HG03135 (cell line): ENCODE results near the gene SPIN2B.
A peak's percentile ranks its signal among the peaks of the same experiment; 100 is the strongest.
"Not testable (repeated sequence)": the region's sequence is repeated elsewhere in the genome, so short reads cannot be mapped to it uniquely, and the experiment has no call there.

Experiments
- ATAC-seq: cut with Tn5 transposase; IDR thresholded peaks from one replicate; pipeline ENCODE4 v1.9.1; 2021; ENCODE audit warnings: mild to moderate bottlenecking, moderate library complexity; ENCODE audit not compliant: unreplicated experiment

Gene SPIN2B

DNA sequence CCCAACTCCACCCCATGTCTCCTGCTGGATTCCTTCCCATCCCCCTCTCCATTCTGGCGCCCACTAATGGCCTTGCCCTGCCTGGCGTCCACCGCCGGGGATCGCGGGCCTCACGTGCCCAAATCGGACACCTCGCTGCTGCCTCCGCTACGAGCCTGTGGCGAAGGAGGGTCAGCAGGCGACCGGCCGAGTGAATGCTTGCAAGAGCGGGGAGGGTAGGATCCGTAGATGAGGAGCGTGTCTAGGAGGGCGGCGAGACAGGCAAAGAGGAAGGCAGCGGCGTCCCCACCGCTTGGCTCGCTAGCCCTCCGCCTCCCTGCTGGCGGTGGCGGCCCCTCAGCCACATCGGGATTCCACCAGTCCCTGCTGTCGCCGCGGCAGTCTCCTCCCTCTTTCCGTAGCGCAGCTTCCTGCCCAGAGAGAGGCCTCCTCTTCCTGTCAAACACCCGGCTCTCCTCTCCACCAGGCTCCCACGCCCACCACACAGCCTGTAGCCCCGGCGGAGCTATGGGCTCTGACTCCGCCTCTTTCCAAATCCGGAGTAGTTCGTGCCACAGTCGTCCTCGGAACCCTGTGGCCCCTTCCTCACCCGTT, at the start of gene SPIN2B:
SPIN2B (minus strand) TSS at position 387 of the 594 bp plus-strand sequence.
- peak; percentile 98 for ATAC-seq

GRCh38 chrX:57156397-57157049, 35.2 kb upstream of the SPIN2B start:
- no peak for ATAC-seq

GRCh38 chrX:57155171-57155570, 33.8 kb upstream of the SPIN2B start:
- ATAC-seq = no peak

- not testable (repeated sequence) for ATAC-seq
These were observed 30.9 kb upstream of the SPIN2B start for GRCh38 chrX:57152222-57152621.

GRCh38 chrX:57138674-57139073, 17.3 kb upstream of the SPIN2B start:
- no peak for ATAC-seq

DNA sequence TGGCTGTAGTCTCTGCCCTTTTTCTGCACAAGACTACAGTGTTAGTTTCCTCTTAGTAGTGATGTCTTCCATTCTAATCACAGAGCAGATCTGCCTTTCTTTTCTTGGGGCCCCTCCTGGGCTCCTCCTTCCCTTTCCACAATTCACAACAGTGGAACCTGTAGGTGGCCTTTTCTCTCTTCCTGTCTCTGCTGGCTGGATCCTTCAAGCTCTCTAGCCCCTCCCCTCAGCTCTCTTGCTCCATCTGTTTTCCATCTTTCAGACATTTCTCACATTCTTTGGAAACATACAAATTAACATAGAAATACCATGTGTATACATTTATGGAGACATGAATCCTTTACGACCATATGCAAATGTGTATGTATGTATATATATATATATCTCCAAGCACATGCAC, 16.2 kb upstream of the SPIN2B start:
- no peak for ATAC-seq

DNA sequence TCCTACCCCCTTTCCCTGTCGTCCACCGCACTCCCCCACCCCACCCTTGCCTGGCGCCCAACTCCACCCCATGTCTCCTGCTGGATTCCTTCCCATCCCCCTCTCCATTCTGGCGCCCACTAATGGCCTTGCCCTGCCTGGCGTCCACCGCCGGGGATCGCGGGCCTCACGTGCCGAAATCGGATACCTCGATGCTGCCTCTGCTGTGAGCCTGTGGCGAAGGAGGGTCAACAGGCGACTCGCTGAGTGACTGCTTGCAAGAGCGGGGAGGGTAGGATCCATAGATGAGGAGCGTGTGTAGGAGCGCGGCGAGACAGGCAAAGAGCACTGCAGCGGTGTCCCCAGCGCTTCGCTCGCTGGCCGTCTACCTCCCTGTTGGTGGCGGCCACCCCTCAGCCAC, 15.7 kb upstream of the SPIN2B start, which contains the start of gene SPIN2A:
SPIN2A (minus strand) TSS at position 325 of the 400 bp plus-strand sequence. CDS start 800 bp downstream, outside the sequence.
- ATAC-seq = not testable (repeated sequence)

- ATAC-seq = not testable (repeated sequence)
These were observed 15.2 kb upstream of the SPIN2B start for GRCh38 chrX:57136589-57136988.

GRCh38 chrX:57135287-57135686, 13.9 kb upstream of the SPIN2B start:
- ATAC-seq = no peak

DNA sequence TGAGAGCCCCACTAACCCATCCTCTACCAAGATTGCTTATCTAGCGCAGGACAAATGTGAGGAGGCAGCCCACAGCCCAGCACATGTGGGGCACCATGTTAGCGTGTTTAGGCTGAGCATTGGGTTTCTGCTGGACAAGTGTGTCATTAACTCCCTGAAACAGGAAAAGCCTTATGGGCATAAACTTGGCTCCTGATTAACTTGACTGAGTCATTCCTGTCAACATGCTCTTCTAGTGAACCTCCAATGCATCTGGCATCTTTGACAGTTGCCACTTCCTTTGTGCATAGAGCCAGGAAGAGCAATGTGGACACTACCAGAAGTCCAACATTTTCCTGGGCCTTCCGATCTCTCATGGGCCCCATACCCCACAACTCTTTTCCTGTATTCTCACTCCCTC, 13.4 kb upstream of the SPIN2B start:
- no peak for ATAC-seq

DNA sequence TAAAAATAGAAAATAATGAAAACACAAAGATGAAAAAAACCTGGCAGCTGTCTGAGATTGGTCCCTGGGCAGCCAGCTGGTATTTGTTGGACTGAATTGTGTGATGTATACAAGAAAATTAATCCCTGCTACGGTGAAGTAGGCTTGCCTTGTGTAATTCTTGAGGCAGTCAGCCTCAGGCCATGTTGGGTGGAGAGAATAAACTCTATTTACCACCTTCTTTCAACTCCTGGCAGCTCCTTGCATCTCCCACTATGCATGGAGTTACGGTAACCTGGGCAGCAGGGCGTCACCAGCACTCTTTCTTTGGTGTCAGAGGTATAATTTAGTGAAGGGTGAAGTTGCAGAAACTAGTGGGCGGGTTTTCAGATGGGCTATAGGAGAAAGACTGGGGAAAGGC, 12.4 kb upstream of the SPIN2B start:
- ATAC-seq = no peak

DNA sequence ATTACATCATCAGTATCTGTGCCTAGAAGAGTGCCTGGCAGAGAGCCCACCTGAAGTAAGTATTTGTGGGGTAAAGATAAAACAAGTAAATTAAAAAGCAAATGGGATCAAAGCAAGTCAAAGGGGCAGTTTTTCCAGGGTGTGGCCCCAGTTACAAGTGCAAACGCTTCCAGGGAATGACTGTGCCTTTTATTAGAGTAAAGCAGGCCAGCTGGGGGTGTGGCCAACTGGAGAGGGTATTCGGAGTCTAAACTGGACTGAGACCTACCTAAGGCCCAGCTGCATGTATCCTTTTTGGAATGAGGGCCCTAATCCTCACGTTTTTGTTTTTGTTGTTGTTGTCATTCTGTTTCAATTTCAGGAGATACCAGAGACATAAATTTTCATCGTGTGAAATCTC, 11.9 kb upstream of the SPIN2B start:
- ATAC-seq = not testable (repeated sequence)

DNA sequence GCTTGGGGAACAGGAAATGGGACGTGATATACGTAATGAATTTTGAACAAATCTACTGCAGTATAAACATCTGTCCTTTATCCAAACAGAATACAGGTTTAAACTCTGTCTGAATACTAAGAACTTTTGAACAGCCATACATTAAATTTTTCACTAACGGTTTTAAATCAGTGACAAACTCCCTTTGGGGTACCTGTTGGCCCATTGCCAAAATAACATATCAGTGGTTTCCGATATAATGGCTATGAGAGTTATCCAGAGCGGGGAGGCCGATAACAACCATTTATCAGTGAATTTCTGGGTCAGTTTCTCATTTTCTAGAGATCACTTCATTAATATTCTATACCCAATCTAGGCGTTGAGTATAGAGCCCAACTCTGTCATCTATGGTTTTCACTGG, 10.7 kb upstream of the SPIN2B start:
- no peak for ATAC-seq

DNA sequence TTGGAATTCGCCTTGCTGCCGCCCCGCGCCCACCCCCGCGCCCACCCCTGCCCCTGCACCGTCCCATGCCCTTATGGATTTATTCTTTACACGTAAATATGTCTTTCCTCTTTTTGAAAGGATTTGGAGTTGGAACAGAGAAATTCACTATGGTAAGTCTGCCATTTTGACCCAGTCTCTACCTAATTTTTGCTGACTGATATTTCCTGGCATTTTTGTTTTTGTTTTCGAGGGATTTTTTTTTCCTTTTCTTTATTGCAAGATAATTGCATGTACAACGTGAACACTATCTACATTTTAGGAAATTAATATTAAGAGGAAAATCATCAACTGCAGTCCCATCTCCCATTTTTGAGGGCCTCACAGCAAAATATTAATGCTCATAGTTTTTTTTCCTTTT, 468 bp upstream of the SPIN2B start:
- no peak for ATAC-seq

DNA sequence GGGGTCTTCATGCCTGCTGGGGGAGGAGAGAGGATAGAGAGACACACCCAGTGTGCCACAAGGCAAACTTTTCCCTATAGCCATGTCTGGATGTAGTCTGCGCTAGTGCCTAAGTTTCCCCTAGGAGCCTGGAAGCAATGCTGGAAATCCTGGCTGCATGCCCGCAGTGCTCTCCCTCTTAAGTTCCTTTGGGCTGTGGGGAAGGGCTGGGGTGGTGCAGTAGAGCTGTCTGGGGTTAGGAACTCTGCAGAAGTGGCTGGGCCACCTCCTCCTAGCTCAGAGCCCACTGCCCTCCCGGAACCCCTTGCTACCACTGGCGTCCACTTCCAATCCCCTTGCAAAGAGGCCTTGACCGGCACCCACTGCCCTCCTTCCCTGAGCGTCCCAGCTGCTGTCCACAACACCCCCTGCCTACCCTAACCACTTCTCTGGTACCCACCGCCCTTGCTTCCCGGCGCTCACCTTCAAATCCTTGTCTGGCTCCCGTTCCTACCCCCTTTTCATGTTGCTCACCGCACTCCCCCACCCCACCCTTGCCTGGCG, 658 bp downstream of the SPIN2B start:
- not testable (repeated sequence) for ATAC-seq

DNA sequence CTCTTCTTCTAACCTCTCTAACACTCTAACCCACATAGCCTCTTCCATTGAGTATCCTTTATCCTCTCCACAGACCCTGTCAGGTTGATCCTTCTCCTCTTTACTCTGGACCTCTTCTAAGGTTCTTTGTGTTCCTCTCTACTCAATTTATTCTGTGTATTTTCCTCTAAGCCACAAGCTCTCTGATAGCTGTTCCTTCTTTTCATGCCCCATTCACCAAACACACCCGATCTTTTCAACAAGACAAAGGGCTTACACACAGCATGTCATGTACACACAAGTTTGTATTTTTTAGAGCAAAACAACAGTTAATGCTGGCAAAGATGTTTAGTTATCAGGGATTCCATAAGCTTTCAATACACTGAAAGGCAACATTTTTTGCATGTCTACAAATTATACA, 1.9 kb downstream of the SPIN2B start:
- no peak for ATAC-seq

DNA sequence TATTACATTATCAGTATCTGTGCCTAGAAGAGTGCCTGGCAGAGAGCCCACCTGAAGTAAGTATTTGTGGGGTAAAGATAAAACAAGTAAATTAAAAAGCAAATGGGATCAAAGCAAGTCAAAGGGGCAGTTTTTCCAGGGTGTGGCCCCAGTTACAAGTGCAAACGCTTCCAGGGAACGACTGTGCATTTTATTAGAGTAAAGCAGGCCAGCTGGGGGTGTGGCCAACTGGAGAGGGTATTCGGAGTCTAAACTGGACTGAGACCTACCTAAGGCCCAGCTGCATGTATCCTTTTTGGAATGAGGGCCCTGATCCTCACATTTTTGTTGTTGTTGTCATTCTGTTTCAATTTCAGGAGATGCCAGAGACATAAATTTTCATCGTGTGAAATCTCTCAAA, 3.8 kb downstream of the SPIN2B start:
- ATAC-seq = not testable (repeated sequence)

- ATAC-seq = no peak
These were observed 16.4 kb downstream of the SPIN2B start for GRCh38 chrX:57104921-57105398.

- no peak for ATAC-seq
These were observed 16.9 kb downstream of the SPIN2B start for GRCh38 chrX:57104406-57104805.

GRCh38 chrX:57103489-57103888, 17.9 kb downstream of the SPIN2B start:
- ATAC-seq = no peak

GRCh38 chrX:57102918-57103317, 18.4 kb downstream of the SPIN2B start:
- not testable (repeated sequence) for ATAC-seq

DNA sequence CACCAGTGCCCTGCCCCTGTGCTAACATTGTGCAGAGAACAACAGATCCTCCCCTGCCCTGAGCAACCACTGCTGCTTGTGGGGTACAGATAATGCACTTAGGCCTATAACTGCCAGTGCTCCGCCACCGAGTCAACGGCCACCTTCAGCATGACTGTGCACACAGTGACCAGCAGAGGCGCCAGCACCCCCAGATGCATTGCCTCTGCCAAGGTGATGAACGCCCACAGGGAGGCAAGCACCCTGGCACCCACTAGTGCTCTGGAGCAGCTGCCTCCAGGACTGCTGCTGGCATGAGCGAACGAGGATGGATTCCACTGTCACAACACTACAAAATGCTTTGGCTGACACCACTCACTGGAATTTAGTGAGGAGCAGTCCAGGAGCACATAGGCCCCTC, 38.2 kb downstream of the SPIN2B start:
- no peak for ATAC-seq
